Measurements from ENCODE around the gene TRPM3.
A peak's percentile ranks its signal among the peaks of the same experiment; 100 is the strongest.

Gene TRPM3

DNA sequence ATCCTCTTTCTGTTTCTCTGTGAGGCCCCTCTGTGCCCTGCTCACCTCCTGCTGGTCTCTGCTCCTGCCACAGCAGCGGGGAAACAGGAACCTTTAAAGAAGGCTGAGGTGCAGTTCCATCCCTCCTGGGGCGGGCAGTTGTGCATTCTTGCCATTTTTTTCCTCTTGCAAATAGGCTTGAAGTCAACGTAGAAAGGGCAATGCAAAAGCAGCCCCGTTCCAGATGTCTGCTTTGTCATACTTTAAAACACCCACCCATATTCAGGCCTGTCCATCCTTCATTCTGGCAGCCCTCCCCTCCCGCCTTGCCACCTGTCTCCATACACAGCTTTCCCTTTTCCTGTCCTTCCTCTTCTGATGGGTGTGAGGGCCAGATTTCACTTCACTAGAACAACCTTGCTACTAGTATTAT, 641.5 kb downstream of the TRPM3 start:
- H3K36me3 Mint-ChIP-seq (ENCODE audit: low read depth) = no peaks in the 10 kb centered on the region
- peak; percentile 16 for DNase-seq
- H3K4me1 Mint-ChIP-seq = peaks cover 29% of the 10 kb centered on the region
- H3K4me3 Mint-ChIP-seq = no peak overlapping the region
- peaks cover 15% of the 10 kb centered on the region for H3K27me3 Mint-ChIP-seq (ENCODE audit: low read depth, poor library complexity)
- no peak for TF ChIP-seq CTCF (IDR thresholded peaks at IDR 0.05)
- H3K9me3 Mint-ChIP-seq = peaks cover 4% of the 10 kb centered on the region
- no peak overlapping the region for H3K27ac Mint-ChIP-seq

Data from nephron progenitor cell (in vitro differentiated cells).